HG03060 (cell line): ENCODE measurements around the gene CACHD1.
"Not testable (repeated sequence)": the region's sequence is repeated elsewhere in the genome, so short reads cannot be mapped to it uniquely, and the experiment has no call there.

ENCODE experiments used
- ATAC-seq: cut with Tn5 transposase; IDR thresholded peaks from one replicate; pipeline ENCODE4 v1.9.1; 2021; ENCODE audit warnings: low read depth, moderate number of reproducible peaks; ENCODE audit not compliant: unreplicated experiment

The CACHD1 gene

GRCh38 chr1:64494659-64495058 lies 24.7 kb downstream of the CACHD1 start:
- ATAC-seq: no peak

- no peak for ATAC-seq
Measured at GRCh38 chr1:64495878-64496277, 25.9 kb downstream of the CACHD1 start.

GRCh38 chr1:64496606-64497005 lies 26.7 kb downstream of the CACHD1 start:
- ATAC-seq: no peak

- ATAC-seq: no peak
Measured at GRCh38 chr1:64497088-64497883, 27.4 kb downstream of the CACHD1 start.

- no peak for ATAC-seq
Measured at GRCh38 chr1:64498325-64498724, 28.4 kb downstream of the CACHD1 start.

GRCh38 chr1:64499011-64499410 lies 29.1 kb downstream of the CACHD1 start:
- no peak for ATAC-seq

GRCh38 chr1:64499966-64500365 lies 30.0 kb downstream of the CACHD1 start:
- no peak for ATAC-seq

GRCh38 chr1:64502083-64502482 lies 32.2 kb downstream of the CACHD1 start:
- ATAC-seq: no peak

GRCh38 chr1:64502931-64503330 lies 33.0 kb downstream of the CACHD1 start:
- no peak for ATAC-seq

- ATAC-seq: no peak
Measured at GRCh38 chr1:64505232-64505943, 35.5 kb downstream of the CACHD1 start.

- ATAC-seq: no peak
Measured at GRCh38 chr1:64505944-64506655, 36.2 kb downstream of the CACHD1 start.

GRCh38 chr1:64508629-64509028 lies 38.7 kb downstream of the CACHD1 start:
- no peak for ATAC-seq

GRCh38 chr1:64511044-64511443 lies 41.1 kb downstream of the CACHD1 start:
- ATAC-seq: no peak

- ATAC-seq: not testable (repeated sequence)
Measured at GRCh38 chr1:64512206-64512605, 42.3 kb downstream of the CACHD1 start.

GRCh38 chr1:64513545-64513944 lies 43.6 kb downstream of the CACHD1 start:
- no peak for ATAC-seq

GRCh38 chr1:64514197-64514765 lies 44.4 kb downstream of the CACHD1 start:
- no peak for ATAC-seq

GRCh38 chr1:64515427-64515826 lies 45.5 kb downstream of the CACHD1 start:
- no peak for ATAC-seq

GRCh38 chr1:64516301-64516700 lies 46.4 kb downstream of the CACHD1 start:
- no peak for ATAC-seq

- ATAC-seq: no peak
Measured at GRCh38 chr1:64516803-64517568, 47.1 kb downstream of the CACHD1 start.

- no peak for ATAC-seq
Measured at GRCh38 chr1:64517640-64518039, 47.7 kb downstream of the CACHD1 start.
